Measurements from ENCODE around the gene PP2D1.
"Not testable (repeated sequence)": the region's sequence is repeated elsewhere in the genome, so short reads cannot be mapped to it uniquely, and the experiment has no call there.

PP2D1 gene

DNA sequence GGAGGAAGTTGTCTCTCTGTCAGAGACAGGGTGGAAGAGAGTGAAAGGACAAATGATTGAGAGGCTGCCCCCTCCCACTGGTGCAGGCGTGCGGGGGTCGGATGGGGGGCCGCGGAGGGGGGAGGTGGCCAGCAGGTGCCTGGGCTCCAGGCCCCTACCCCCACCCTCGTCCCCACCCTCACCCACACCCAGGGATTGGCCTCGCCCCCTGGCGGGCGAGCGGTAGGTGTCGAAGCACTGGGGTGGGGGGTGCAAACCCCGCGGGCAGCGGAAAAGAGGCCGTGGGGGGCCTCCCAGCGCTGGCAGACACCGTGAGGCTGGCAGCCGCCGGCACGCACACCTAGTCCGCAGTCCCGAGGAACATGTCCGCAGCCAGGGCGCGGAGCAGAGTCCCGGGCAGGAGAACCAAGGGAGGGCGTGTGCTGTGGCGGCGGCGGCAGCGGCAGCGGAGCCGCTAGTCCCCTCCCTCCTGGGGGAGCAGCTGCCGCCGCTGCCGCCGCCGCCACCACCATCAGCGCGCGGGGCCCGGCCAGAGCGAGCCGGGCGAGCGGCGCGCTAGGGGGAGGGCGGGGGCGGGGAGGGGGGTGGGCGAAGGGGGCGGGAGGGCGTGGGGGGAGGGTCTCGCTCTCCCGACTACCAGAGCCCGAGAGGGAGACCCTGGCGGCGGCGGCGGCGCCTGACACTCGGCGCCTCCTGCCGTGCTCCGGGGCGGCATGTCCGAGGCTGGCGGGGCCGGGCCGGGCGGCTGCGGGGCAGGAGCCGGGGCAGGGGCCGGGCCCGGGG lies 27.9 kb upstream of the PP2D1 start, which contains the start of gene KAT2B:
Gene KAT2B, plus strand, starts transcription at position 682 of the 783 bp plus-strand sequence. Its CDS starts 32 bp downstream, at position 714.
- peak; percentile 63 to 67 for DNase-seq (ENCODE audit: low read depth in 2 of 2)

DNA sequence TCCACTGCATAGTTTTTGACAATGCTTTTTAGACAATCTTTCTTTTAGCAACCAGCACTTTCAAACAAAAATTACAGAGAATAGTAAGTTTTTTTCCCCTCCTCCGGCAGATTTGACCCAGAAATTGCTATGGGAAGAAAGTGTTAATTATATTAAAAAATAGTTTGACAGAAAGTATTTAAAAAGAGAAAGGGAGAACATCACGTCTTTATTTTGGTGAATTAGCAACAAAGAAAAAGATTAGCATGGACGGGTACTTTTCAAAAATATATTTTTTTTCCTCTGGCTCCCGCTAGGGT lies 27.4 kb upstream of the PP2D1 start:
- no peak for DNase-seq (ENCODE audit: low read depth in 2 of 2)

DNA sequence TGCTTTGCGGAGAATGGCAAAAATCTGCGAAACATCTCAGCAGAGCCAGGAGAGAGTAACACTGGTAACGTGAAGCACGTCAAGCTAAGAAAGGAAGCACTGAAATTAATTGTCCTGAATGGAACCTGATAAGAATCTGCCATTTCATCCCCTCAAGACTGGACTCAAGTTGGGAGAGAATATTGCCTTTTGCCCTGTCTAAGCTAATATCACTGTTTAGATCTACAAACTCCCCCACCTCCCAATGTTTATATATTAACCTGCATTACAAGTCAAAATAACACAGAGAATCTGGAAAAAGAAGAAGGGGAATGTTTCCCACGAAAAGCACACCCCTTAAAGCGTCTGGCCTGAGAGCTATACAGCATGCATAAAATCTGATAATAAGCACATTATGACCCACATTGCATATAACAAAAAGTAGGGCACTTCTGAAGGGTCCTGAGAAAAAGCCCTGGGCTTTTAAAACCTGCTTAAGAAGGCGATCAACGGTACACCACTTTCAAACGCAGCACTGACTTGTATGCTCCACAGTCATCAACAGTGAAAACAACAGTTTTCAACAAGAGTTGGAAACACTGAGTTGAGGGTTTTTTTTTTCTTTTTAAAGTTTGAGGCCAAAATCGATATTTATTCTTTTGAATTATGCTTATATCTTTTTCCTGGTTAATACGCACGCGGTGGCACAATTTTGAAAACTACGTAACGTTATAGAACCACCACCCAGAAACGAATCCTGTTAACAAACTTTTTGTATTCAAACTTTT lies 26.8 kb upstream of the PP2D1 start:
- DNase-seq (ENCODE audit: low read depth in 2 of 2), result no peak

DNA sequence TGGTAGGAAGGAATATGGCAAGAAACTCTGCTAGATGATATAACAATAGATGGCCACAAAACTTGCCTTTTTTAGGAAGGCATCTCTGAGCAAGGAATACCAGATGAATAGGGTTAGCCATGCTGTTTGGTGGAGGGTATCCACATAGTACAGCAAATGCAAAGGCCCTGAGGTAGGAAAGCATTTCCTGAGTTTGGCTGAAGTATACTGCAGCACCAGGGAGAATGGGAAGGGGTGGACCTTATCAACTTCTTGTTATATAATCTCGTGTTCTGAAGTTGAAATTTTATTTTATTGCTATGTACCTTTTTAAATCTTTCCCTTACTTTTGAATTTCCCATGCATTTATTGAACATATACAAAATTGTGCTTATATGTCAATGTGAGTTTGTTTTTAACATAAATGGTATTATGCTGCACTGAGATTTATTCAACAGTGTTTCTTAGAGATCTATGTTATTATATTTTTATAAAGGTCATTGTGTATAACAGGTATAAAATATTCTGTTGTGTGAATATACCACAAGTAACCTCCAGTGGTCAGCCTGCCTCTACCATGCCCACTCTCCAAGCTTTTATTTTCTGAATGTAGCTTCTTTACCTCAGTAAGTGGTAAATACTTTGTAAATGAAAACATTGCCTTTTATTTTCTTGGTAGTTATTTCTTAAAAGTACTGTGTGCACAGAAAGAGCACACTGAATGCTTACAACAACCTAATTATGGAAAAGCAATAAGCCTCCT lies 25.4 kb upstream of the PP2D1 start:
- DNase-seq (ENCODE audit: low read depth in 2 of 2), result no peak

DNA sequence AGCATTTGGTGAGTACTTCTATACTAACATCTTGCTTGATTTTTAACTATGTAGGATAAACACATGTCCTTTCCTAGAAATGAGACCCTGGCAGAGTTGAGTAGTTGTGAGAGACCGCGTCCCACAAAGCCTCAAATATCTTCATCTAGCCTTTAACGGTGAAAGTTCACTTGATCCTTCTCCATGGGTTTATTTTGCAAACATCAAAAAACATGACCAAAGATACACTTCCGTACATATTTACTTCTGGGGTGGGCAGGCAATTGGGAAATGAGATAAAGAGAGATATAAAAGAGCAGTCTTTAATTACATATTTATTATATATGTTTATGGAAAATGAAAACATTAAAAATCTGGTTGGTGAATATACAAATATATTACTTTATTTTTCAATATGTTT lies 23.0 kb upstream of the PP2D1 start:
- DNase-seq (ENCODE audit: low read depth in 2 of 2), result no peak

DNA sequence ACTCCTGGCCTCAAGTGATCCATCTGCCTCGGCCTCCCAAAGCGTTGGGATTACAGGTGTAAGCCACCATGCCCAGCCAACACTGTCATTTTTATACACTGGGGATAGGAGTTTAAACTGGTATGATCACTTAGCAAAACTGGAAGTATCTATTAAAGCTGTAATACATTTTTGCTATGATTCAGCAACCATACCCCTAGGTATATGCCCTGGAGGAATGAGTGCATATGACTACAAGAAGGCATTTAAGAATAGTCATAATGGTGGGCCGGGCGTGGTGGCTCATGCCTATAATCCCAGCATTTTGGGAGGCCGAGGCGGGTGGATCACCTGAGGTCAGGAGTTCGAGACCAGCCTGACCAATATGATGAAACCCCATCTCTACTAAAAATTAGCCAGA lies 19.9 kb upstream of the PP2D1 start:
- DNase-seq (ENCODE audit: low read depth in 2 of 2), result not testable (repeated sequence)

DNA sequence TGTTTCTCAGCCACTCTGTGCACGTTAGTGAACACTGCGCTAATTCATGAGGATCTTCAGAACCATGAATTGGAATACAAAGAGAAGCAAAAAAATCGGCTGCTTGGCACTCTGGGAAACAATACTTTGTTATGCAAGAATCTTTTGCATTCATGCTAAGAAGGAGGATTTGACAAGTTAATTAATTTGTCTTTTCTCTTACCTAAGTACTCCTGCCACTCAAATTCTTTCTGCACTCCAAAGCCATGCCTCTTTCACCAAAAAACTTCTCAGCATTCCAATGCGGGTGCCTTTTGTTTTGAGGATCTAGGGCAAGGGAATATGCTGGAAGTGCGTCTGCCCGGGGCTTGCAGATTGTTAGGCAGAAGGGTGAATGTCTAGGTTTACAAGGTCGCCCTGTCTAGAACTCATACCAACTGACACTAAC lies 16.9 kb upstream of the PP2D1 start:
- DNase-seq (ENCODE audit: low read depth in 2 of 2), result no peak

DNA sequence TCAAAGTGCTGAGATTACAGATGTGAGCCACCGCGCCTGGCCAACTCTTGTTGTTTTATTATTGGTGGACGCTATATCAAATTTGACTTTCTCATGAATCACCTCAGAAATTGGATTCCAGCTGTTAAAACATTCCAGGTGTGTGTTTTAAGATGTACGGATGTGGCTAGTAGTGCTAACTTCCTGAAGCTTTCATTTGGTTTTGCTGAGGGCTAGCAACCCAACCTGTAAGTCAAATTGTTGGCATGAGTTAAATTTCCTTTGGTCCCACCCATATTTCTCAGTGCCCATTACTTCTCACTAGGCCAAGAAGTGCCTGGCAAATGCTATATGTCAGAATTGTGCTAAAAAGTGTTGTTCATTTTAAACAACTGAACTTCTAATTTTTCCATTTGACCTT lies 15.1 kb upstream of the PP2D1 start:
- DNase-seq (ENCODE audit: low read depth in 2 of 2), result no peak

DNA sequence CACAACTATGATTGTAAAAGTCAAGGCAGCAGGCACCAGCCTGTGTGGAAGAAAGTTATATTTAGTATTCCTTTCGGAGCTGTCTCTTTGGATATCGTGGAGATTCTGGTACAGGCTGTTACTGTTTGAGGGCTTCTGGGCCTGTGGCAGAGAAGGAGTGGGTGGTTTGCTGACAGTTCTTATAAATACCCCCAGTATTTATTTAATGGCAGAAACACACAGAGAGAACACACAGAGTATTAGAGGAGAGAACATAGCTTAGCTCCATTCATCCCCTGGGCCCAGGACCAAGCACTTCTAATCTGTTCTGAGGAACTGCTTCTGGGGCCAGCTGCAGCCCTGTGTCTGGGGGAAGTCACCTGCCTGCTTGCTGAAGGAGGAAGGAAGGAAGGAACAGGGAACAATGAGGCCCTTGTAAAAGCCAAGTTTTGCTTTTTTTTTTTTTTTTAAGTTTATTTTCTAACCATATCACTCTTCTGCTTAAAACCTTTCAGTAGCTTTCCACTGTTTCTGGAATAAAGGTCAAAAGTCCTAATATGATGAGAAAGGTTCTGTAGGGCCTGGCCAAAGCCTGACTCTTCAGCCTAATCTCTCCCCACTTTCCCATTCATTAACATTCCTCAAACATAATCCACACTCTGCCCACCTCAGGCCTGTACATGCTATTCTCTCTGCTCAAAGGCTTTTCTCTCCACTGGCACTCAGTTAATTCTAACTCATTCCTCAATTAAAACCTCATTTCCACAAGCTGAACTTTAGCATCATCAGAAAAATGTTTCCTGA lies 11.8 kb upstream of the PP2D1 start:
- DNase-seq (ENCODE audit: low read depth in 2 of 2), result no peak

DNA sequence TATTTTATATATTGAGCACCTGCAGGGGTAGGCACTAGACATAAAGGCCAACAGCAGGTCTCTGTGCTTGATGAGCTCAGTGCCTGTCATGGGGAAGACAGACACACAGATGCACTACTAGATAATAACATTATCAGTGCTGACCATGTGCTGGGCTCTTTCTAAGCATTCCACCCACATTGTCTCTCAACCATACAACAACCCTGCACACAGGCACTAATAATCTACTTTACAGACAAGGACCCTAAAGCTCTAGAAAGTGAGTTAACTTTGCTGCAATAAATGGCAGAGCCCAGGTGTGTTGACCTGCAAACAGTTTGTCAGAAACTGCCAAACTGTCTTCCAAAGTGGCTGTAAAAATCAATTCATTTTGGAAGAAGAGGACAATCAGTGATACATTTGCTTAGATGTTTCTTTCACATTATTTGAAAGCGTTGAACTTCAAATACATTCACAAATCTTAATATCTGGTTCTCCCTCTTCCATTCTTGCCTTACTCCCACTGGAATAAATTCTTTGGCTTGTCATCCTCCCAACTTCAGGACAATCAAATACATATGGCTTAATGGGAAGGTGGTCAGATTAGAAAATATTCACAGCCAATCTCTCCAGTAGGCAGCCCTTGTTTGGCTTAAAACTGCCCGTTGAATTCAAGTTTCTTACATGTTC lies 11.0 kb upstream of the PP2D1 start:
- no peak for DNase-seq (ENCODE audit: low read depth in 2 of 2)

DNA sequence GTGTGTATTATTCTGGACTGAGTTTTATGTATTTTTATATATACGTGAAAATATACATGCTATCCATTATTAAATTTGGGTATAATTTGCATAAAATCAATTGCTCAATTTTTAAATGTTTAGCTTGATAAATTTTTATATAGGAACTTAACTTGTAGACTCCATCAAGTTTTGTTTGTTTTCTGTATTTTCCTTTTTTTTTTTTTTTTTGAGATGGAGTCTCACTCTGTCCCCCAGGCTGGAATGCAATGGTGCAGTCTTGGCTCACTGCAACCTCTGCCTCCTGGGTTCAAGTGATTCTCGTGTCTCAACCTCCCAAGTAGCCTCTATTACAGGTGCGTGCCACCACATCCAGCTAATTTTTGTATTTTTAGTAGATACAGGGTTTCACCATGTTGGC lies 4.0 kb upstream of the PP2D1 start:
- DNase-seq (ENCODE audit: low read depth in 2 of 2), result not testable (repeated sequence)

DNA sequence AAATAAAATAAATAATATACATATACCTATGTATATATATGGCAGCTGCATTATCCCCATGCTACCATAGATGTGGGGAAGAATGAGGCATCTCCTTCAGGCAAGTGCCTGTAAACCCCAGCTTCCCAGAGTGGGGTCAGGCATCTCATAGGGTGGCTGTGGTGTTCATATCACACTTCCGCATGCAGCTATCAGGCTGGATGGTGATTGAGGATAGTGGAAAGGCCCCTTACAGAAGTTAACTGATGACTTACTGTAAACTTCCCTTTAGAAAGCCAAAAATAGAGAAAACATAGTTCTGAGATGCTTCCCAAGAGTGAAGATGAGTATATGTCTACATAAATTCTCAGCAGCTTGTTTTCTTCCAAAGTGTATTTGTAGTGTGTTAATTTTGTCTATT lies 3.5 kb upstream of the PP2D1 start:
- DNase-seq (ENCODE audit: low read depth in 2 of 2), result no peak

DNA sequence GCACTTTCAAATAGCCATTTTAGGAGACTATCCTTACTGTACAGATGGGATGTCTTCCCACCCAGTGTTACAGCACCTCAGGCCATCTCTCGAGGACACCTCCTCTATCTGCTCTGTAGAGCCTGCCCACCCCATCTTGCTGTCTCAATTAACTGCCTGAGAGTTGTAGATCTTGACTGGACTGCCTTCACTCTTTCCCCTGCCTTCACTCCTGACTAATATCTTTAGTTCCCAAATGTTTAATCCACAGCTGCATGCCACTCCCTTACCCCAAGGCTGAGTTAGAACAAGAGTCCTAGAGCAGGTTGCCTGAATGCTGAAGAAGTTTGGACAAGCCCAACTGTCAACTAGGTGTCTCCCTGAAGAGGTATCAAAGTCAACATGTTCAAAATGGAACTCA lies 1.3 kb upstream of the PP2D1 start:
- no peak for DNase-seq (ENCODE audit: low read depth in 2 of 2)

DNA sequence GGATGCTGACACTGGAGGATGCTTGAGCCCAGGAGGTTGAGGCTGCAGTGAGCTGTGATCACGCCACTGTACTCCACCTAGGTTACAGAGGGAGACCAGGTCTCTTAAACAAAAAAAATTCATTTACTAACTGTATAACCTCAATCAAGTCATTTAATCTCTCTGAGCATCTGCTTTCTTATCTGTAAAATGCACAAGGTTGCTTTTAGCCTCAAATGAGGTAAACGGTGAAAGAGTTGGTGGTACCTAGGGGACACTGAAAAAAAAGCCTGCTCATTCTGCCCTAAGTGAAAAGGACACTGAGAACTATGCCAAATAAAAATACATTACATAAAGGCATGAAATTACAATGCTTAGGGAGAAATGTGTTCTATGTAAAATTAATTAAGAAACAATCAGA lies 3.4 kb downstream of the PP2D1 start:
- no peak for DNase-seq (ENCODE audit: low read depth in 2 of 2)

DNA sequence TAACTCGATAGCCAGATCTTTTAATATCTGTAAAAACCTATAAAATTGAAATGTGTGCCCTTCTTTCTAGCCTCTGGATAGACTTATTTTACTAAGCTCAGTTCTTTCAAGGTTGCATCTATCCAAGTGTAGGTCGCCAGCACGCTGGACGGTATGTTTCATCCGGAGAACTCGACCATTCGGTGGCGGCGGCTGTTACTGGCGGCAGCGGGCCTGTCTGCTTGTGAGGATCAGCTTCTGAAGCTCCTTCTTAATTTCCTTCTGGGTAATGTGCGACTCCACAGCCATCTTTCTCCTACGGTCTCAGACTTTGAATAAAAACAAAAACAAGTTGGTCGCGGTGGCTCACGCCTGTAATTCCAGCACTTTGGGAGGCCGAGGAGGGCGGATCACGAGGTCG lies 4.1 kb downstream of the PP2D1 start:
- no peak for DNase-seq (ENCODE audit: low read depth in 2 of 2)

DNA sequence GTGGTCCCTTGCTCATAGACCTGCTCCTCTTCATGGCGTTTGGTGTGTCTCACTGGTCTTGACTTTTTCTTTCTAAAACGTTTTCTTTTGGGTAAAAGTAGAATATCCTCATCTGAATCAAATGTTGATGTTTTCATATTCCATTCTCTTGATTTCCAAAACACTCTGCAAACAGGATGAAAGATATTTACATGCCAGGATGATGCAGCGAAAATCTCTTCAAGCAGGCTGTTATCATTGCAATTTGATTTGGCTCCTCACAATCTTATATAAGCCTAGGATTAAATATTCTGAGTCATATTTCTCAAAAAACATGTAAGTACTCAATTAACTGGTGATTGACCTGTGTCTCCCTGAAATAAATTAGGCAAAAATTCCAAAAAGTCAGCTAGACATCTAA lies 10.1 kb downstream of the PP2D1 start:
- DNase-seq (ENCODE audit: low read depth in 2 of 2), result no peak

DNA sequence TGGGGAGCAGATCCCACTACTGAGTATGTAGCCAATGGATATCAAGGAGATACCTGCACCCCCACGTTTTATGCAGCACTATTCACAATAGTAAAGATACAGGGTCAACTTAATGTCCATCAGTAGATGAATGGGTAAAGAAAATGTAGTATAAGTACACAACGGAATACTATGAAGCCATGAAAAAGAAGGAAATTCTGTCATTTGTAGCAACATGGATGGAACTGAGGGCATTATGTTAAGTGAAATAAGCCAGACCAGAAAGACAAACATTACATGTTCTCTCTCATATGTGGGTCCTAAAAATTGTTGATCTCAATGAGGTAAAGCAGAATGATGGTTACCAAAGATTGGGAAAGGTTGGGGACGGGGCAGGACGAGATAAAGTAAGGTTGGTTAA lies 14.6 kb downstream of the PP2D1 start:
- DNase-seq (ENCODE audit: low read depth in 2 of 2), result no peak

DNA sequence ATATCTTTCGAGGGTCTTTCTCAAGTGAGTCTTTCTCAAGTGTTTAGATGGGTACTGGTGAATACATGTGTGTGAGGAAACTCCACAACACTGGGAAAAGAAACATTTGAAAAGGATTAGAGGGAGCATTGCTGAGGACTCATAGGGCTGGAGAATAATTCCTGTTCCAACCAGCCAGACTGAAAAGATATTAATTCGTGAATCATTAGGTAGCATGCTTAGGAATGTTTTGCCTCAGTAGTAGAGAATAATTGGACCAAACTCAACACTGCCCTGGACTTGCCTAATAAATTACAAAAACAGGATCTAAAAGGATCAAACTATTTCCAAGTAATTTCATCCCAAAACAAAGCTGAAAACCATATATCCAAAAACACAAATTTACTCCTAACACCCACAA lies 17.3 kb downstream of the PP2D1 start:
- no peak for DNase-seq (ENCODE audit: low read depth in 2 of 2)

DNA sequence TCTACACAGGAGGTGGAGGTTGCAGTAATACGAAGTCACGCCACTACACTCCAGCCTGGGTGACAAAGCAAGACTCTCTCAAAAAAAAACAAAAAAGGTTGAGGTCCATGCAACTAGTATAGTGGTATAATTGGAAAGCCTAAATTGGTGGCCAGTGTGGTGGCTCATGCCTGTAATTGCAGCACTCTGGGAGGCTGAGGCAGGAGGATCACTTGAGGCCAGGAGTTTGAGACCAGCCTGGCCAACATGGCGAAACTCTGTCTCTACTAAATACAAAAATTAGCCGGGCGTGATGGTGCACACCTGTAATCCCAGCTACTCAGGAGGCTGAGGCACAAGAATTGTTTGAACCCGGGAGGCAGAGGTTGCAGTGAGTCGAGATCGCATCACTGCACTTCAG lies 23.2 kb downstream of the PP2D1 start:
- not testable (repeated sequence) for DNase-seq (ENCODE audit: low read depth in 2 of 2)

DNA sequence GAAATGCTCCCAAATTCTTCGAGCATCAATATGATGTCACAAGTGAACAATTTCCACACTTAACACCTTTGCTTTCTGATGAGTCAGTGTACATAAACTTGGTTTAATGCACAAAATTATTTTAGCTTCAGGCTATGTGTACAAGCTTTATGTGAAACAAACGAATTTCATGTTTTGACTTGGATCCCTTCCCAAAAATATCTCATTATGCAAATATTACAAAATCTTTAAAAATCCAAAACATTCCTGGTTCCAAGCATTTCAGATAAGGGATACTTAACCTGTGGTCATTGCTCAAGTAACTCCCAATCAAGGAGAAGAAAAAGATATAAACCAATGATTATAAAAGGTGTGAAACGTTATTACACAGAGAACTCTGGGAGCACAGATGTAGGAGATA lies 40.0 kb downstream of the PP2D1 start:
- DNase-seq (ENCODE audit: low read depth in 2 of 2), result no peak

DNA sequence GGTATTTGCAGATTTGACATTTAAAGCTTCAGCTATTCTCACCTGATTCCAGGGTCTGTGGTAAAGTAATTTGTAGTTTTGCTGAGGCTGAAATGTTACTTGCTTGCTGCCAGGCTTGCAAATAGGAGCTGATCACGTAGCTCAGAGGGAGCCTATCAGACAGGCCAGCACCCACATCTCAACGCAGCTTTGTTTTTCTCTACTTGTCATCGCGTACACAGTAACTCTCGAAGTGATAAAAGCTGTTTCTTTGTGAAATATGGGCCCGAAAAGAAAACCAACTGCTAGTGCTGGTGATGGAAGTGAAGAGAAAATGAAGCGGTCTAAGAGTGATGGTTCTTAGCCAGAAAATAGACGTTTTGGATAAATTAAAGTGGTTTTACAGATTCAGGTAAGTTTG lies 41.7 kb downstream of the PP2D1 start:
- DNase-seq (ENCODE audit: low read depth in 2 of 2), result no peak
